PC-9 (cell line): Measurements from ENCODE around the gene KATNAL1. TPM values are rescaled to one million over a fixed set of nuclear protein-coding genes. Genes with fewer than 3 reads are reported as not detected.

ENCODE experiments used
- BruUV-seq: library from RNA; stranded (reverse); fragments of 400-500 nt; replicated peaks from 2 replicates; lab custom pipeline; 2021; lab: Mats Ljungman, UMichigan
- CTCF ChIA-PET: fragments of 300-600 bp; sonication (Branson Sonifier 250); formaldehyde crosslinking; loops from one replicate; lab custom pipeline; 2022; ENCODE audit warnings: antibody characterized with exemption; lab: Charles Lee
- POLR2A ChIA-PET: fragments of 300-600 bp; sonication (Branson Sonifier 250); formaldehyde crosslinking; loops from one replicate; lab custom pipeline; 2022; ENCODE audit warnings: antibody characterized with exemption; ENCODE audit not compliant: unreplicated experiment; lab: Charles Lee
- DNase-seq, 2 experiments: peaks; one replicate each; pipeline versions ENCODE4 v3.0.0 to v3.0.0-alpha.2; 2015 to 2022; ENCODE audit warnings: mixed read lengths in 1 of 2
- H2AFZ ChIP-seq: fragments of 200-600 bp; sonication (generic); 2 replicates; pipeline ENCODE4 v1.8.1; 2017; ENCODE audit warnings: antibody characterized with exemption
- H3F3A ChIP-seq: fragments of 200-600 bp; sonication (generic); 2 replicates; pipeline ENCODE4 v1.8.1; 2017; ENCODE audit warnings: antibody characterized with exemption, mild to moderate bottlenecking, low read depth; ENCODE audit not compliant: insufficient read depth
- H3K27ac ChIP-seq: fragments of 200-600 bp; sonication (generic); 2 replicates; pipeline ENCODE4 v1.6.1; 2016; ENCODE audit warnings: mixed run types
- H3K27me3 ChIP-seq: fragments of 200-600 bp; sonication (generic); 2 replicates; pipeline ENCODE4 v1.6.1; 2016; ENCODE audit warnings: low read depth, mixed run types; ENCODE audit not compliant: insufficient read depth
- H3K36me3 ChIP-seq: fragments of 200-600 bp; sonication (generic); 2 replicates; pipeline ENCODE4 v1.6.1; 2016; ENCODE audit warnings: low read depth, mixed run types
- H3K4me1 ChIP-seq: fragments of 200-600 bp; sonication (generic); replicated peaks from 2 replicates; pipeline ENCODE4 v1.6.1; 2016; ENCODE audit warnings: mixed run types; ENCODE audit not compliant: insufficient read depth
- H3K4me2 ChIP-seq: fragments of 200-600 bp; sonication (generic); 2 replicates; pipeline ENCODE4 v1.6.1; 2017; ENCODE audit warnings: mixed run types
- H3K4me3 ChIP-seq: fragments of 200-600 bp; sonication (generic); 2 replicates; pipeline ENCODE4 v1.6.1; 2016; ENCODE audit warnings: mixed run types
- H3K79me2 ChIP-seq: fragments of 200-600 bp; sonication (generic); 2 replicates; pipeline ENCODE4 v1.6.1; 2017; ENCODE audit warnings: low read depth, mixed run types
- H3K9me2 ChIP-seq: fragments of 200-600 bp; sonication (generic); 2 replicates; pipeline ENCODE4 v1.8.1; 2017; ENCODE audit warnings: mild to moderate bottlenecking; ENCODE audit not compliant: insufficient read depth
- H3K9me3 ChIP-seq: fragments of 200-600 bp; sonication (generic); 2 replicates; pipeline ENCODE4 v1.8.1; 2016; ENCODE audit warnings: low read depth; ENCODE audit not compliant: insufficient read depth
- H4K20me1 ChIP-seq: fragments of 200-600 bp; sonication (generic); 2 replicates; pipeline ENCODE4 v1.8.1; 2017; ENCODE audit not compliant: insufficient read depth
- EZH2 ChIP-seq: fragments of 200-600 bp; sonication (generic); IDR thresholded peaks from 2 replicates; pipeline ENCODE4 v1.8.0; 2017; ENCODE audit warnings: antibody characterized with exemption, low read depth
- intact Hi-C: fragments of 100-400 bp; cut with micrococcal nuclease; formaldehyde crosslinking; loops from one replicate; pipeline ENCODE4 v1.10.0; 2022; ENCODE audit not compliant: unreplicated experiment
- total RNA-seq: library from RNA; stranded (reverse); gene quantifications from 2 replicates; pipeline ENCODE4 v1.2.3, GENCODE V29; 2021
- TF ChIP-seq, protein P1 (sequence below): fragments of 200-600 bp; sonication (generic); conservative IDR thresholded peaks from 2 replicates; pipeline ENCODE4 v1.6.1; 2017; ENCODE audit warnings: mixed run types, antibody characterized with exemption, mild to moderate bottlenecking, moderate library complexity

KATNAL1 gene
- total RNA-seq, 1 experiment from 2014 or later, result 11.8 TPM

DNA sequence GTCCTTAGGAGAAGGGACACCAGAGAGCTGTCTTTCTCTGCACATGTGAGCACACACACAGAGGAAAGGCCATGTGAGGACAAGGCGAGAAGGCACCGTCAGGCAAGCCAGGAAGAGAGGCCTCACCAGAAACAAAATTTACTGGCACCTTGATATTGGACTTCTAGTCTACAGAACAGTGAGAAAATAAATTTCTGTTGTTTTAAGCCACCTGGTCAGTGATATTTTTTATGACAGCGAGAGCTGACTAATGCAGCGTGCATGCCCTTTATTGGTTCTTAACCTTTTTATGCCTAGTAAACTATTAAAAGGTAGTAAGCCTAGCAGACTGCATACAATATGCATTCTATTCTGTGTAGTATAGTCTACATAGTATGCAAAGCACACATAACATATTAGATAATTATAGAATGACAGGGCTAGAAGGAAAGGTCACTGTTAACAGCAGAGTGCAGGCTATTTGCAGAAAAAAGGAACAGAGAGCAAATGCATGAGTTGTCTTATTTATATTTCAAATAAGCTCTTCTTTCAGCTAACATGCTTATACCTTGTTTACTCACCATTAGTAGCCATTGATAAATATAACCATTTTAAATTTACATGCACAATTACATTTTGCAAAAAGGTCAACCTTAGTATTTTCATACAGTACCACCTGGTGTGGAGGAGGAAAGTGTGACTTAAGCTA is 25.2 kb upstream of the KATNAL1 start:
- Histone ChIP-seq H3K4me1 (peaks cover 7% of the 10 kb centered on the region), H3K27ac (no peak overlapping the region)
- CTCF ChIA-PET, result no interaction called here

DNA sequence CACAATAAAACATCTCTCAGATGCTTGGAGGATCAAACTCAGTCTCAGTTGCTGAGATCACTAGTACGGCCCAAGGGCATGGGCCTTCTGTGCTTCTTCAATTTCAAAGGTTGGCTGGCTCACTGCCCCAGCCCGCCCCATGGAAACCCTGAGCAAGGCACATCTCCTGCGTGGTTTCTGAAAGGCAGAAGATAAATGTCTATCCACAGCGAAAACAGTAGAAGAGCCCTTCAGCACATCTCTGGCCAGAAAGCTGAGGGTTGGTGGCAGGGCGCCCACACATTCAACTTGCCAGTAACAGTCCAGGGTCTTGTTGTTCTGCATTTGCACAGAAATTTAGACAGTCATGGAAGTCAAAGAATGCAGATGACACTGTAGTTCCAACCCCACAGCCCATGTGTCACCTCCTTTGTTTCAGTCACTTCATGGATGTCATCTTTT is 24.0 kb upstream of the KATNAL1 start:
- intact Hi-C loops, result no loop called here
- no peaks in the 10 kb centered on the region for H3F3A ChIP-seq
- H2AFZ ChIP-seq, result no peak overlapping the region
- POLR2A ChIA-PET, result no interaction called here
- no peaks in the 10 kb centered on the region for H4K20me1 ChIP-seq
- H3K4me3 ChIP-seq, result no peak overlapping the region
- no peaks in the 10 kb centered on the region for H3K4me1 ChIP-seq
- CTCF ChIA-PET, result no interaction called here
- no peak for TF ChIP-seq EZH2
- TF ChIP-seq, protein P1, sequence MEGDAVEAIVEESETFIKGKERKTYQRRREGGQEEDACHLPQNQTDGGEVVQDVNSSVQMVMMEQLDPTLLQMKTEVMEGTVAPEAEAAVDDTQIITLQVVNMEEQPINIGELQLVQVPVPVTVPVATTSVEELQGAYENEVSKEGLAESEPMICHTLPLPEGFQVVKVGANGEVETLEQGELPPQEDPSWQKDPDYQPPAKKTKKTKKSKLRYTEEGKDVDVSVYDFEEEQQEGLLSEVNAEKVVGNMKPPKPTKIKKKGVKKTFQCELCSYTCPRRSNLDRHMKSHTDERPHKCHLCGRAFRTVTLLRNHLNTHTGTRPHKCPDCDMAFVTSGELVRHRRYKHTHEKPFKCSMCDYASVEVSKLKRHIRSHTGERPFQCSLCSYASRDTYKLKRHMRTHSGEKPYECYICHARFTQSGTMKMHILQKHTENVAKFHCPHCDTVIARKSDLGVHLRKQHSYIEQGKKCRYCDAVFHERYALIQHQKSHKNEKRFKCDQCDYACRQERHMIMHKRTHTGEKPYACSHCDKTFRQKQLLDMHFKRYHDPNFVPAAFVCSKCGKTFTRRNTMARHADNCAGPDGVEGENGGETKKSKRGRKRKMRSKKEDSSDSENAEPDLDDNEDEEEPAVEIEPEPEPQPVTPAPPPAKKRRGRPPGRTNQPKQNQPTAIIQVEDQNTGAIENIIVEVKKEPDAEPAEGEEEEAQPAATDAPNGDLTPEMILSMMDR, result no peak
- H3K27ac ChIP-seq, result no peak overlapping the region
- no peaks in the 10 kb centered on the region; the same call in 1 of the 2 replicates for H3K9me2 ChIP-seq
- H3K79me2 ChIP-seq, result no peaks in the 10 kb centered on the region
- H3K27me3 ChIP-seq, result no peaks in the 10 kb centered on the region
- BruUV-seq, result no TSS peak
- no peaks in the 10 kb centered on the region for H3K36me3 ChIP-seq
- no peak overlapping the region for H3K4me2 ChIP-seq
- H3K9me3 ChIP-seq, result no peaks in the 10 kb centered on the region
- no peak for DNase-seq

More for the DNA sequence above, 25.2 kb upstream of the KATNAL1 start:
- TF ChIP-seq, protein P1, result no peak
- no peak for TF ChIP-seq EZH2
- POLR2A ChIA-PET, result no interaction called here
- Histone ChIP-seq H3K36me3 (no peaks in the 10 kb centered on the region), H3K79me2 (no peaks in the 10 kb centered on the region), H3K9me3 (no peaks in the 10 kb centered on the region), H3K27me3 (no peaks in the 10 kb centered on the region), H3K4me3 (no peak overlapping the region), H4K20me1 (no peaks in the 10 kb centered on the region), H2AFZ (no peak overlapping the region), H3K9me2 (no peaks in the 10 kb centered on the region), H3K4me2 (no peak overlapping the region), H3F3A (peaks cover 5% of the 10 kb centered on the region; the same call in 1 of the 2 replicates)
- no peak for DNase-seq
- intact Hi-C loops, result no loop called here
- no TSS peak for BruUV-seq

DNA sequence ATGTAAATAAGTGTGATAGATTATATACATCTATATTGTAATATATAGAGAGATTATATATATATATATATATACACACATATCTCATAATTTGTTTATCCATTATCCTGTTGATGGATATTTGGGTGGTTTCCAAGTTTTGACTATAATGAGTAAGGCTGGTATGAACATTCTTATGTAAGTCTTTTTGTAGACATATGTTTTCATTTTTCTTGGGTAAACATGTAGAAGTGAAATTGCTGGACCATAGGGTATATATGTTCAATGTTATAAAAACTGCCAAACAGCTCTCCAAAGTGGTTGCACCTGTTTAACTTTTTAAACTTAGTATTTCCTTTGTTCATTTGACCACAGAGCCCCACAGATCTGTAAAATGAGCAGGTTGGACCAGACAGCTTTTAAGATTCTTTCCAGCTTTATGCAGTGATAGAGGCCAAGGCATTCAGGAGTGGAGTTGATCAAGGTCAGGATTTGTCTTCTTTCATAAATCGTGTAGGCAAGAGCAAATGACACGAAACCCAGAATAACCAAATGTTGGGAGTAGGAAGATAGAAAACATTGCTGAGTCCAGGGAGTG is 21.7 kb upstream of the KATNAL1 start:
- no peak for DNase-seq
- H3K4me1 ChIP-seq, result no peaks in the 10 kb centered on the region

More for the DNA sequence above, 21.7 kb upstream of the KATNAL1 start:
- Histone ChIP-seq H3F3A (no peaks in the 10 kb centered on the region), H3K9me2 (no peaks in the 10 kb centered on the region; the same call in 1 of the 2 replicates), H3K9me3 (no peaks in the 10 kb centered on the region), H2AFZ (no peak overlapping the region), H3K36me3 (no peaks in the 10 kb centered on the region), H3K79me2 (no peaks in the 10 kb centered on the region), H3K27ac (no peak overlapping the region), H3K4me2 (no peak overlapping the region), H3K4me3 (no peak overlapping the region), H4K20me1 (no peaks in the 10 kb centered on the region), H3K27me3 (no peaks in the 10 kb centered on the region)
- TF ChIP-seq EZH2, result no peak
- TF ChIP-seq, protein P1, result no peak
- intact Hi-C loops, result no loop called here
- CTCF ChIA-PET, result interaction anchor here (0.5 kb wide), 1 partner anchor 10 kb away, joined by 7 read pairs; no protein-coding TSS in a partner anchor
- POLR2A ChIA-PET, result no interaction called here
- no TSS peak for BruUV-seq
